Hepatocyte (in vitro differentiated cells): ENCODE data around the gene GRID2. TPM values are rescaled to one million over a fixed set of nuclear protein-coding genes. Genes with fewer than 3 reads are reported as not detected.

ENCODE experiments used
- DNase-seq: peaks from one replicate; pipeline ENCODE4 v3.0.0-alpha.2; 2016; ENCODE audit warnings: low spot score
- H2AFZ ChIP-seq: fragments of 200-600 bp; sonication (generic); 2 replicates; pipeline ENCODE4 v1.6.0; 2016; ENCODE audit warnings: antibody characterized with exemption, mild to moderate bottlenecking
- H3K27ac ChIP-seq: fragments of 200-600 bp; sonication (generic); 2 replicates; pipeline ENCODE4 v1.5.1; 2016; ENCODE audit warnings: mild to moderate bottlenecking
- H3K27me3 ChIP-seq: fragments of 200-600 bp; sonication (generic); 2 replicates; pipeline ENCODE4 v1.6.1; 2016
- H3K36me3 ChIP-seq: fragments of 200-600 bp; sonication (generic); replicated peaks from 2 replicates; pipeline ENCODE4 v1.5.1; 2016; ENCODE audit warnings: low read depth; ENCODE audit not compliant: insufficient read depth
- H3K4me1 ChIP-seq: fragments of 200-600 bp; sonication (generic); 2 replicates; pipeline ENCODE4 v1.5.1; 2016; ENCODE audit warnings: mild to moderate bottlenecking, moderate library complexity; ENCODE audit not compliant: insufficient read depth
- H3K4me2 ChIP-seq: fragments of 200-600 bp; sonication (generic); 2 replicates; pipeline ENCODE4 v1.6.0; 2016
- H3K4me3 ChIP-seq: fragments of 200-600 bp; sonication (generic); 2 replicates; pipeline ENCODE4 v1.5.1; 2016; ENCODE audit warnings: mild to moderate bottlenecking
- H3K79me2 ChIP-seq: fragments of 200-600 bp; sonication (generic); 2 replicates; pipeline ENCODE4 v1.6.0; 2017; ENCODE audit warnings: mild to moderate bottlenecking
- H3K9me2 ChIP-seq: fragments of 200-600 bp; sonication (generic); replicated peaks from 2 replicates; pipeline ENCODE4 v1.6.0; 2017; ENCODE audit warnings: mild to moderate bottlenecking; ENCODE audit not compliant: insufficient read depth
- H3K9me3 ChIP-seq: fragments of 200-600 bp; sonication (generic); 2 replicates; pipeline ENCODE4 v1.5.1; 2016; ENCODE audit warnings: low read depth, mild to moderate bottlenecking
- H4K20me1 ChIP-seq: fragments of 200-600 bp; sonication (generic); 2 replicates; pipeline ENCODE4 v1.6.0; 2016; ENCODE audit warnings: mild to moderate bottlenecking; ENCODE audit not compliant: insufficient read depth, poor library complexity, severe bottlenecking
- CTCF ChIP-seq: fragments of 200-600 bp; sonication (generic); IDR thresholded peaks from 2 replicates; pipeline ENCODE4 v1.5.1; 2016; ENCODE audit warnings: antibody characterized with exemption, mild to moderate bottlenecking; ENCODE audit not compliant: poor library complexity
- EZH2 ChIP-seq: fragments of 200-600 bp; sonication (generic); IDR thresholded peaks from 2 replicates; pipeline ENCODE4 v1.6.1; 2016; ENCODE audit warnings: antibody characterized with exemption, mild to moderate bottlenecking, borderline replicate concordance
- EZH2phosphoT487 ChIP-seq: fragments of 200-600 bp; sonication (generic); IDR thresholded peaks from one replicate; pipeline ENCODE4 v1.6.1; 2018; ENCODE audit warnings: antibody characterized with exemption, mild to moderate bottlenecking, low read depth, moderate library complexity; ENCODE audit not compliant: unreplicated experiment, severe bottlenecking
- WGBS: methylation state at CpG from one replicate; pipeline ENCODE4 v1.1.6; 2016; ENCODE audit warnings: low lambda C conversion rate; ENCODE audit errors: missing lambda C conversion rate; 5-methylcytosine and 5-hydroxymethylcytosine counted together
- polyA plus RNA-seq: library from polyadenylated mRNA; unstranded; fragments of >200 nt; fragmentation: Nextera tagmentation; extraction: Ambion mirVana; gene quantifications from 2 replicates; pipeline ENCODE4 v1.2.1, GENCODE V29; 2016
- total RNA-seq: library from RNA; depleted of rRNA; stranded (reverse); fragments of >200 nt; gene quantifications from 2 replicates; pipeline ENCODE4 v1.2.3, GENCODE V29; 2014

Gene GRID2
- total and polyA plus RNA-seq, 2 experiments from 2014 or later, result 0.53 to 3.5 TPM

- 86% methylated on average over 7 of the region's 7 CpGs for WGBS
Observed at GRCh38 chr4:92455329-92455839, 151.6 kb downstream of the GRID2 start.

GRCh38 chr4:92455951-92456350, 152.2 kb downstream of the GRID2 start:
- Histone ChIP-seq H3K79me2 (no peaks in the 10 kb centered on the region), H3K9me3 (no peaks in the 10 kb centered on the region), H3K27me3 (no peaks in the 10 kb centered on the region), H4K20me1 (no peaks in the 10 kb centered on the region), H3K4me2 (no peak overlapping the region), H3K4me3 (no peak overlapping the region), H2AFZ (no peak overlapping the region), H3K36me3 (no peaks in the 10 kb centered on the region), H3K27ac (no peak overlapping the region), H3K4me1 (no peaks in the 10 kb centered on the region), H3K9me2 (no peaks in the 10 kb centered on the region)
- WGBS, result 92% methylated on average over 2 of the region's 2 CpGs
- no peak for TF ChIP-seq EZH2phosphoT487
- TF ChIP-seq EZH2, result no peak
- no peak for TF ChIP-seq CTCF
- no peak for DNase-seq

More at GRCh38 chr4:92455329-92455839, 151.6 kb downstream of the GRID2 start:
- Histone ChIP-seq H3K36me3 (no peaks in the 10 kb centered on the region), H3K27ac (no peak overlapping the region), H2AFZ (no peak overlapping the region), H3K4me1 (no peaks in the 10 kb centered on the region), H3K4me2 (no peak overlapping the region), H3K79me2 (no peaks in the 10 kb centered on the region), H3K9me2 (no peaks in the 10 kb centered on the region), H4K20me1 (no peaks in the 10 kb centered on the region), H3K4me3 (no peak overlapping the region), H3K9me3 (no peaks in the 10 kb centered on the region), H3K27me3 (no peaks in the 10 kb centered on the region)
- no peak for DNase-seq
- no peak for TF ChIP-seq CTCF
- TF ChIP-seq EZH2phosphoT487, result no peak
- TF ChIP-seq EZH2, result no peak

- no peak for TF ChIP-seq EZH2phosphoT487
- no peak for TF ChIP-seq EZH2
- TF ChIP-seq CTCF, result no peak
- WGBS, result 80% methylated on average over 1 of the region's 1 CpG
- Histone ChIP-seq H3K27ac (no peak overlapping the region), H3K9me2 (no peaks in the 10 kb centered on the region), H3K9me3 (no peaks in the 10 kb centered on the region), H2AFZ (no peak overlapping the region), H3K79me2 (no peaks in the 10 kb centered on the region), H3K36me3 (no peaks in the 10 kb centered on the region), H3K4me1 (no peaks in the 10 kb centered on the region), H3K4me2 (no peak overlapping the region), H3K27me3 (no peaks in the 10 kb centered on the region), H4K20me1 (no peaks in the 10 kb centered on the region), H3K4me3 (no peak overlapping the region)
- no peak for DNase-seq
Observed at GRCh38 chr4:92461732-92462131, 158.0 kb downstream of the GRID2 start.
